Measurements from ENCODE around the gene CHRND. TPM values are rescaled to one million over a fixed set of nuclear protein-coding genes. Genes with fewer than 3 reads are reported as not detected.
A peak's percentile ranks its signal among the peaks of the same experiment; 100 is the strongest.
"Not testable (repeated sequence)": the region's sequence is repeated elsewhere in the genome, so short reads cannot be mapped to it uniquely, and the experiment has no call there.

CHRND gene
- total and polyA plus RNA-seq, 8 donors = 0.07 to 0.22 (median 0.12) TPM; not detected in 5

- FAIRE-seq = no peak
Measured at GRCh38 chr2:232530626-232531260, 4.8 kb downstream of the CHRND start.

GRCh38 chr2:232532419-232532818 is 6.5 kb downstream of the CHRND start:
- intact Hi-C loops (cut with DNase I) = no loop called here
- FAIRE-seq (no peak), ATAC-seq (no peak), DNase-seq (peak in 2 of 6 donors; percentile 19 to 31)
- TF ChIP-seq CTCF (IDR thresholded peaks at IDR 0.05) = no peak
- no peaks in the 10 kb centered on the region for H3K9me3 ChIP-seq
- WGBS, 2 donors = 38 to 41% methylated on average over 9 of the region's 9 CpGs
- no peaks in the 10 kb centered on the region for H3K27me3 ChIP-seq
- no peak overlapping the region for H3K4me3 ChIP-seq
- H3K4me1 ChIP-seq = no peaks in the 10 kb centered on the region
- H3K36me3 ChIP-seq = no peaks in the 10 kb centered on the region
- no peak overlapping the region for H3K27ac ChIP-seq

More at GRCh38 chr2:232530626-232531260, 4.8 kb downstream of the CHRND start:
- intact Hi-C loops (cut with DNase I) = no loop called here
- no peak for ATAC-seq
- H3K9me3 ChIP-seq = no peaks in the 10 kb centered on the region
- TF ChIP-seq CTCF (IDR thresholded peaks at IDR 0.05) = no peak
- peak in 2 of 6 donors; percentile 28 to 38 for DNase-seq
- H3K4me1 ChIP-seq = no peaks in the 10 kb centered on the region
- H3K4me3 ChIP-seq = no peak overlapping the region
- H3K27me3 ChIP-seq = no peaks in the 10 kb centered on the region
- WGBS, 2 donors = 51 to 52% methylated on average over 9 of the region's 9 CpGs
- no peaks in the 10 kb centered on the region for H3K36me3 ChIP-seq
- no peak overlapping the region for H3K27ac ChIP-seq

GRCh38 chr2:232532821-232533220 is 6.9 kb downstream of the CHRND start:
- H3K27ac ChIP-seq; ATAC-seq; FAIRE-seq; H3K9me3 ChIP-seq; H3K36me3 ChIP-seq; intact Hi-C loops (cut with DNase I); H3K4me1 ChIP-seq; H3K27me3 ChIP-seq; H3K4me3 ChIP-seq: not testable (repeated sequence)
- 78 to 87% methylated on average over 7 of the region's 7 CpGs for WGBS, 2 donors
- peak in 2 of 6 donors; percentile 11 to 25 for DNase-seq

GRCh38 chr2:232533944-232534710 is 8.2 kb downstream of the CHRND start:
- no peaks in the 10 kb centered on the region for H3K9me3 ChIP-seq
- WGBS, 2 donors = 83% methylated on average over 13 of the region's 13 CpGs
- FAIRE-seq (no peak), DNase-seq (peak in 2 of 6 donors; percentile 38 to 58), ATAC-seq (no peak)
- no peaks in the 10 kb centered on the region for H3K4me1 ChIP-seq
- intact Hi-C loops (cut with DNase I) = no loop called here
- no peaks in the 10 kb centered on the region for H3K36me3 ChIP-seq
- H3K27me3 ChIP-seq = no peaks in the 10 kb centered on the region
- no peak overlapping the region for H3K4me3 ChIP-seq
- H3K27ac ChIP-seq = no peak overlapping the region
- no peak for TF ChIP-seq CTCF (IDR thresholded peaks at IDR 0.05)

- Histone ChIP-seq H3K27me3 (no peaks in the 10 kb centered on the region), H3K4me3 (no peak overlapping the region), H3K4me1 (no peaks in the 10 kb centered on the region), H3K27ac (no peak overlapping the region), H3K9me3 (no peaks in the 10 kb centered on the region), H3K36me3 (no peaks in the 10 kb centered on the region)
- DNase-seq (peak in 2 of 6 donors; percentile 37 to 55), FAIRE-seq (no peak), ATAC-seq (no peak)
- 75 to 77% methylated on average over 14 of the region's 14 CpGs for WGBS, 2 donors
- intact Hi-C loops (cut with DNase I) = no loop called here
- no peak for TF ChIP-seq CTCF (IDR thresholded peaks at IDR 0.05)
Measured at GRCh38 chr2:232534940-232535651, 9.1 kb downstream of the CHRND start.

Measured in pancreas (tissue), 10 donors.